GM08714 (cell line): ENCODE data around the gene FCGR2B.
"Not testable (repeated sequence)": the region's sequence is repeated elsewhere in the genome, so short reads cannot be mapped to it uniquely, and the experiment has no call there.

Source experiments
- H3K4me3 ChIP-seq: fragments of 200-500 bp; sonication (Bioruptor generic); 2 replicates; pipeline ENCODE4 v1.5.1; 2014; ENCODE audit warnings: mild to moderate bottlenecking, low read length, inconsistent platforms
- ZNF274 ChIP-seq: IDR thresholded peaks from 2 replicates; pipeline ENCODE4 v1.6.1; 2012; ENCODE audit warnings: mild to moderate bottlenecking, low read depth, low read length

FCGR2B gene

GRCh38 chr1:161662684-161663339 is at the start of gene FCGR2B:
Gene FCGR2B, plus strand, starts transcription at chr1:161663143. Its CDS starts 99 bp downstream, at chr1:161663242.
- H3K4me3 ChIP-seq = not testable (repeated sequence)

GRCh38 chr1:161616417-161616816 is 46.5 kb upstream of the FCGR2B start:
- H3K4me3 ChIP-seq = not testable (repeated sequence)

GRCh38 chr1:161618517-161618916 is 44.4 kb upstream of the FCGR2B start:
- not testable (repeated sequence) for H3K4me3 ChIP-seq

- not testable (repeated sequence) for H3K4me3 ChIP-seq
These were observed 42.5 kb upstream of the FCGR2B start for GRCh38 chr1:161620399-161620798.

GRCh38 chr1:161621181-161622000 is 41.6 kb upstream of the FCGR2B start:
- H3K4me3 ChIP-seq = peak overlapping the region; percentile 52

- H3K4me3 ChIP-seq = peak overlapping the region; percentile 32; the same call in 1 of the 2 replicates
These were observed 40.9 kb upstream of the FCGR2B start for GRCh38 chr1:161622054-161622453.

- not testable (repeated sequence) for H3K4me3 ChIP-seq
These were observed 39.4 kb upstream of the FCGR2B start for GRCh38 chr1:161623401-161624051.

GRCh38 chr1:161624605-161625004 is 38.3 kb upstream of the FCGR2B start:
- not testable (repeated sequence) for H3K4me3 ChIP-seq

- not testable (repeated sequence) for H3K4me3 ChIP-seq
These were observed 36.3 kb upstream of the FCGR2B start for GRCh38 chr1:161626445-161627146.

- not testable (repeated sequence) for H3K4me3 ChIP-seq
These were observed 32.7 kb upstream of the FCGR2B start for GRCh38 chr1:161630128-161630742.

- no peak within 1 kb of the TSS for H3K4me3 ChIP-seq
- TF ChIP-seq ZNF274 = no peak
These were observed 31.9 kb upstream of the FCGR2B start, which contains the start of gene FCGR3B for GRCh38 chr1:161631076-161631475. Gene FCGR3B, minus strand, starts transcription at chr1:161631176. Its CDS starts 82 bp downstream, at chr1:161631094.

- not testable (repeated sequence) for H3K4me3 ChIP-seq
These were observed 27.9 kb upstream of the FCGR2B start for GRCh38 chr1:161634993-161635392.

GRCh38 chr1:161636189-161636782 is 26.7 kb upstream of the FCGR2B start:
- not testable (repeated sequence) for H3K4me3 ChIP-seq

GRCh38 chr1:161636976-161637375 is 26.0 kb upstream of the FCGR2B start:
- H3K4me3 ChIP-seq = not testable (repeated sequence)

GRCh38 chr1:161638251-161638993 is 24.5 kb upstream of the FCGR2B start:
- not testable (repeated sequence) for H3K4me3 ChIP-seq

- not testable (repeated sequence) for H3K4me3 ChIP-seq
These were observed 23.7 kb upstream of the FCGR2B start for GRCh38 chr1:161639203-161639602.

GRCh38 chr1:161642697-161643096 is 20.2 kb upstream of the FCGR2B start:
- H3K4me3 ChIP-seq = not testable (repeated sequence)

- not testable (repeated sequence) for H3K4me3 ChIP-seq
These were observed 19.3 kb upstream of the FCGR2B start for GRCh38 chr1:161643481-161644208.

- not testable (repeated sequence) for H3K4me3 ChIP-seq
These were observed 18.1 kb upstream of the FCGR2B start for GRCh38 chr1:161644855-161645254.
